ENCODE measurements around the gene GDF15. TPM values are rescaled to one million over a fixed set of nuclear protein-coding genes. Genes with fewer than 3 reads are reported as not detected.
"Not testable (repeated sequence)": the region's sequence is repeated elsewhere in the genome, so short reads cannot be mapped to it uniquely, and the experiment has no call there.

GDF15 gene
- total and polyA plus RNA-seq, 2 experiments from 2014 or later = 27.7 to 36.0 TPM

GRCh38 chr19:18397242-18398202 is 11.6 kb downstream of the GDF15 start, which contains the start of gene LRRC25:
Gene LRRC25, minus strand, starts transcription at chr19:18397622. Its CDS starts 659 bp downstream, at chr19:18396963.
- H3K4me2 ChIP-seq (ENCODE audit: unreplicated experiment) = no peak within 1 kb of the TSS

GRCh38 chr19:18399008-18399407 is 13.1 kb downstream of the GDF15 start:
- in situ Hi-C loops (cut with MboI) = no loop called here
- peak; percentile 87 for DNase-seq
- Histone ChIP-seq H3K4me2 (ENCODE audit: unreplicated experiment) (peak overlapping the region; percentile 19), H3F3A (ENCODE audit: insufficient read depth) (peaks cover 13% of the 10 kb centered on the region), H3K79me2 (ENCODE audit: insufficient read depth) (no peaks in the 10 kb centered on the region), H3K9ac (no peak overlapping the region), H3K9me3 (ENCODE audit: low read depth) (no peaks in the 10 kb centered on the region), H3K27ac (peak overlapping the region; percentile 52), H2AFZ (no peak overlapping the region), H3K27me3 (replicated peaks; ENCODE audit: insufficient read depth) (no peaks in the 10 kb centered on the region), H4K20me1 (ENCODE audit: insufficient read depth) (no peaks in the 10 kb centered on the region), H3K4me3 (no peak overlapping the region), H3K36me3 (ENCODE audit: low read depth) (no peaks in the 10 kb centered on the region), H3K9me2 (ENCODE audit: insufficient read depth) (no peaks in the 10 kb centered on the region), H3K4me1 (ENCODE audit: insufficient read depth) (peaks cover 6% of the 10 kb centered on the region)
- TF ChIP-seq EZH2 (IDR thresholded peaks at IDR 0.05; ENCODE audit: insufficient read depth, poor library complexity, severe bottlenecking) = no peak
- TF ChIP-seq EZH2phosphoT487 (IDR thresholded peaks at IDR 0.05; ENCODE audit: insufficient read depth, low read depth) = no peak
- 3 to 7% methylated on average over 6 of the region's 6 CpGs for WGBS, 2 experiments (ENCODE audit: low coverage in 1 of 2, low lambda C conversion rate in 2 of 2, missing lambda C conversion rate in 2 of 2)

More at GRCh38 chr19:18397242-18398202, 11.6 kb downstream of the GDF15 start, which contains the start of gene LRRC25:
- Histone ChIP-seq H3F3A (ENCODE audit: insufficient read depth) (peaks cover 13% of the 10 kb centered on the region), H2AFZ (no peak within 1 kb of the TSS), H3K4me3 (no peak within 1 kb of the TSS), H3K36me3 (ENCODE audit: low read depth) (no peaks in the 10 kb centered on the region), H3K4me1 (ENCODE audit: insufficient read depth) (peaks cover 6% of the 10 kb centered on the region), H3K27me3 (replicated peaks; ENCODE audit: insufficient read depth) (no peaks in the 10 kb centered on the region), H3K9me2 (ENCODE audit: insufficient read depth) (no peaks in the 10 kb centered on the region), H3K27ac (no peak within 1 kb of the TSS), H3K9me3 (ENCODE audit: low read depth) (no peaks in the 10 kb centered on the region), H3K9ac (no peak within 1 kb of the TSS), H4K20me1 (ENCODE audit: insufficient read depth) (no peaks in the 10 kb centered on the region), H3K79me2 (ENCODE audit: insufficient read depth) (no peaks in the 10 kb centered on the region)
- no peak for DNase-seq
- 43 to 48% methylated on average over 33 of the region's 33 CpGs for WGBS, 2 experiments (ENCODE audit: low coverage in 1 of 2, low lambda C conversion rate in 2 of 2, missing lambda C conversion rate in 2 of 2)
- in situ Hi-C loops (cut with MboI) = no loop called here
- TF ChIP-seq EZH2 (IDR thresholded peaks at IDR 0.05; ENCODE audit: insufficient read depth, poor library complexity, severe bottlenecking) (no peak), EZH2phosphoT487 (IDR thresholded peaks at IDR 0.05; ENCODE audit: insufficient read depth, low read depth) (no peak)

GRCh38 chr19:18401580-18402112 is 15.7 kb downstream of the GDF15 start:
- Histone ChIP-seq H2AFZ (no peak overlapping the region), H3K9me2 (ENCODE audit: insufficient read depth) (no peaks in the 10 kb centered on the region), H3F3A (ENCODE audit: insufficient read depth) (peaks cover 13% of the 10 kb centered on the region), H3K27me3 (replicated peaks; ENCODE audit: insufficient read depth) (no peaks in the 10 kb centered on the region), H3K9ac (no peak overlapping the region), H3K4me3 (no peak overlapping the region), H3K4me1 (ENCODE audit: insufficient read depth) (peaks cover 6% of the 10 kb centered on the region), H4K20me1 (ENCODE audit: insufficient read depth) (no peaks in the 10 kb centered on the region), H3K9me3 (ENCODE audit: low read depth) (no peaks in the 10 kb centered on the region), H3K36me3 (ENCODE audit: low read depth) (no peaks in the 10 kb centered on the region), H3K79me2 (ENCODE audit: insufficient read depth) (no peaks in the 10 kb centered on the region), H3K4me2 (ENCODE audit: unreplicated experiment) (no peak overlapping the region), H3K27ac (no peak overlapping the region)
- in situ Hi-C loops (cut with MboI) = loop anchor here (5.0 kb wide), 1 partner anchor 49 kb away; no protein-coding TSS in a partner anchor
- WGBS, 2 experiments (ENCODE audit: low coverage in 1 of 2, low lambda C conversion rate in 2 of 2, missing lambda C conversion rate in 2 of 2) = 59 to 60% methylated on average over 7 of the region's 7 CpGs
- peak; percentile 77 for DNase-seq
- TF ChIP-seq EZH2 (IDR thresholded peaks at IDR 0.05; ENCODE audit: insufficient read depth, poor library complexity, severe bottlenecking) = no peak
- no peak for TF ChIP-seq EZH2phosphoT487 (IDR thresholded peaks at IDR 0.05; ENCODE audit: insufficient read depth, low read depth)

- not testable (repeated sequence) for H3K9me3 ChIP-seq (ENCODE audit: low read depth)
- WGBS, 2 experiments (ENCODE audit: low coverage in 1 of 2, low lambda C conversion rate in 2 of 2, missing lambda C conversion rate in 2 of 2) = 76 to 77% methylated on average over 18 of the region's 18 CpGs
These were observed 16.7 kb downstream of the GDF15 start for GRCh38 chr19:18402455-18403248.

GRCh38 chr19:18405754-18406153 is 19.8 kb downstream of the GDF15 start:
- H3K9me3 ChIP-seq (ENCODE audit: low read depth); H3K4me3 ChIP-seq; H3K4me1 ChIP-seq (ENCODE audit: insufficient read depth); H4K20me1 ChIP-seq (ENCODE audit: insufficient read depth); DNase-seq; H3K9me2 ChIP-seq (ENCODE audit: insufficient read depth); H2AFZ ChIP-seq; H3K4me2 ChIP-seq (ENCODE audit: unreplicated experiment); H3K79me2 ChIP-seq (ENCODE audit: insufficient read depth); H3K27ac ChIP-seq; H3K27me3 ChIP-seq (replicated peaks; ENCODE audit: insufficient read depth); H3F3A ChIP-seq (ENCODE audit: insufficient read depth); in situ Hi-C loops (cut with MboI); H3K36me3 ChIP-seq (ENCODE audit: low read depth); H3K9ac ChIP-seq: not testable (repeated sequence)
- WGBS, 2 experiments (ENCODE audit: low coverage in 1 of 2, low lambda C conversion rate in 2 of 2, missing lambda C conversion rate in 2 of 2) = 92 to 93% methylated on average over 11 of the region's 11 CpGs

More at GRCh38 chr19:18402455-18403248, 16.7 kb downstream of the GDF15 start:
- H4K20me1 ChIP-seq (ENCODE audit: insufficient read depth); H3K4me2 ChIP-seq (ENCODE audit: unreplicated experiment); H3K4me1 ChIP-seq (ENCODE audit: insufficient read depth); H3K36me3 ChIP-seq (ENCODE audit: low read depth); H3K9me2 ChIP-seq (ENCODE audit: insufficient read depth); H3K27ac ChIP-seq; H3K27me3 ChIP-seq (replicated peaks; ENCODE audit: insufficient read depth); H3K9ac ChIP-seq; DNase-seq; H3K4me3 ChIP-seq; H3K79me2 ChIP-seq (ENCODE audit: insufficient read depth); H2AFZ ChIP-seq: not testable (repeated sequence)
- peaks cover 13% of the 10 kb centered on the region for H3F3A ChIP-seq (ENCODE audit: insufficient read depth)
- in situ Hi-C loops (cut with MboI) = loop anchor here (5.0 kb wide), 1 partner anchor 50 kb away; no protein-coding TSS in a partner anchor

Measured in GM23248 (cell line).